ENCODE data around the gene MAN1B1.
A peak's percentile ranks its signal among the peaks of the same experiment; 100 is the strongest.

Gene MAN1B1

DNA sequence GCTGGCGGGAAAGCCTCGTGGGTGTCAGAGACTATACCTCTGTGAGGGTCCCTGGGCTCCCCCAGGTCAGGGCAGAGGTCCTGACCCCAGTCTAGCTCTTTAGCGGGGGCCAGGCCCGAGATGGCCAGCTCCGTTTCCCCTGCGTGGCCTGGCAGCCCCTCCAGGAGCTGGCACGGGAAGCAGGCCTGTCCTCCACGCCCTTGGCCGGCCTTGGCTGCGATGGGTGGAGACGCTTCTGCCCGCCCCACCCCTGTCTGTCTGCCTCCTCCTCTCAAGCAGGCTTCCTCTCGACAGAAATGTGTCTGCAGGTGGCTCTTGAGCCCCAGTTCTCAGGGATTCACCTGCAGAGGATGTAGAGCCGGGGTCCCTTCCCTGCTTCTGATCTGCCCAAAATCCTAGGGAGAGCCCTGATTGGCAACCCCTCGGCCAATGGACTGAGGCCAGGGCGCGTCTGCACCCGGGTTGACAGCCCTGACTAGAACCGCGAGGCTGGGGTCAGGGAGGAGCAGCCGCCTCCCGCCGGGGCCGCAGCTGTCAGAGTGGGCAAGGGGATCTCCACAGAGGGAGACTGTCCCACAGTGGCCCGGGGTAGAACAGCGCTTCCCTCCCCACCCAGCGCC, 49.6 kb downstream of the MAN1B1 start:
- Mint-ChIP-seq H3K27me3 (peaks cover 80% of the 10 kb centered on the region), H3K4me1 (peaks cover 13% of the 10 kb centered on the region), H3K27ac (no peak overlapping the region), H3K4me3 (no peak overlapping the region), H3K9me3 (no peaks in the 10 kb centered on the region)
- DNase-seq (no peak), ATAC-seq (no peak)

GRCh38 chr9:137136881-137137607, 50.3 kb downstream of the MAN1B1 start:
- no peaks in the 10 kb centered on the region for H3K9me3 Mint-ChIP-seq
- peaks cover 13% of the 10 kb centered on the region for H3K4me1 Mint-ChIP-seq
- H3K4me3 Mint-ChIP-seq, result no peak overlapping the region
- DNase-seq (no peak), ATAC-seq (no peak)
- peaks cover 86% of the 10 kb centered on the region for H3K27me3 Mint-ChIP-seq
- no peak overlapping the region for H3K27ac Mint-ChIP-seq

GRCh38 chr9:137138058-137138721, 51.4 kb downstream of the MAN1B1 start:
- Mint-ChIP-seq H3K9me3 (no peaks in the 10 kb centered on the region), H3K27ac (no peak overlapping the region), H3K27me3 (peaks cover 89% of the 10 kb centered on the region), H3K4me3 (peak overlapping the region in 1 of 2 donors; percentile 25), H3K4me1 (peaks cover 13% of the 10 kb centered on the region)
- peak in 1 of 2 donors; percentile 17 for DNase-seq
- ATAC-seq, result no peak

DNA sequence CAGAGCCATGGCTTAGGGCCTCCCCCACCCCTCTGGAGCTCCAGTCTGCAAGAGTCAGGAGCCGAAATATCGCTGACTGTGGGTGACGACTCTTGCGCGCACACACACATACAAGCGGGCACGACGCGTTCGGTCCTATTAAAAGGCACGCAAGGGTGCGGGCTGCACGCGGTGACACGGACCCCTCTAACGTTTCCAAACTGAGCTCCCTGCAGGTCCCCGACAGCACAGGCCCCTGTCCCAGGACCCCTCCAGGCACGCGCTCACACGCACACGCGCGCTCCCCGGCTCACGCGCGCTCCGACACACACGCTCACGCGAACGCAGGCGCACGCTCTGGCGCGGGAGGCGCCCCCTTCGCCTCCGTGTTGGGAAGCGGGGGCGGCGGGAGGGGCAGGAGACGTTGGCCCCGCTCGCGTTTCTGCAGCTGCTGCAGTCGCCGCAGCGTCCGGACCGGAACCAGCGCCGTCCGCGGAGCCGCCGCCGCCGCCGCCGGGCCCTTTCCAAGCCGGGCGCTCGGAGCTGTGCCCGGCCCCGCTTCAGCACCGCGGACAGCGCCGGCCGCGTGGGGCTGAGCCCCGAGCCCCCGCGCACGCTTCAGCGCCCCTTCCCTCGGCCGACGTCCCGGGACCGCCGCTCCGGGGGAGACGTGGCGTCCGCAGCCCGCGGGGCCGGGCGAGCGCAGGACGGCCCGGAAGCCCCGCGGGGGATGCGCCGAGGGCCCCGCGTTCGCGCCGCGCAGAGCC, 52.1 kb downstream of the MAN1B1 start, which contains the start of gene GRIN1:
Gene GRIN1, plus strand, starts transcription at position 433 of the 746 bp plus-strand sequence. CDS start 333 bp downstream, outside the sequence.
- no peak for DNase-seq
- H3K4me3 Mint-ChIP-seq, result peak within 1 kb of the TSS in 1 of 2 donors; percentile 25
- H3K27me3 Mint-ChIP-seq, result peaks cover 92% of the 10 kb centered on the region
- H3K27ac Mint-ChIP-seq, result no peak within 1 kb of the TSS
- no peaks in the 10 kb centered on the region for H3K9me3 Mint-ChIP-seq
- peaks cover 13% of the 10 kb centered on the region for H3K4me1 Mint-ChIP-seq
- ATAC-seq, result peak; percentile 34

DNA sequence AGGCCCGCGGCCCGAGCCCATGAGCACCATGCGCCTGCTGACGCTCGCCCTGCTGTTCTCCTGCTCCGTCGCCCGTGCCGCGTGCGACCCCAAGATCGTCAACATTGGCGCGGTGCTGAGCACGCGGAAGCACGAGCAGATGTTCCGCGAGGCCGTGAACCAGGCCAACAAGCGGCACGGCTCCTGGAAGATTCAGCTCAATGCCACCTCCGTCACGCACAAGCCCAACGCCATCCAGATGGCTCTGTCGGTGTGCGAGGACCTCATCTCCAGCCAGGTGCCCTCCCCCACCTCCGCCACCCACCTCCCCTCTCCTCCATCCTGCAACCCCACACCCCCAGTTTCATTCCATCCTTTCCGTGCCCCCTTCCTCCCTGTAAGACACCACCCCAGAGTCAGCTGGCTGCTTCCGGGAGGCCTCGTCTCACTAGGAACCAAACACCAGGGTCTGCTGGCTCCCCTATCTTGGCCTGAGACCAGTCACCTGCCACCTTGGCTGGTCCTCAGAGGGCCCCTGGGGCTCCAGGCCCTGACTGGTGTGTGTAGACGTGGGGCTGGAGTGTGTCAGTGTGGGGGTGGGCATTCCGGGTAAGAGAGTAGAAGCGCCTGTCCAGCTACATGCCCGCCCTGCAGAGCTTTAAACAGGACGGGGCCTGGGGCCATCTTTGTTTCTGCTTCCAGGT, 52.8 kb downstream of the MAN1B1 start:
- Mint-ChIP-seq H3K4me1 (peaks cover 13% of the 10 kb centered on the region), H3K4me3 (no peak overlapping the region), H3K9me3 (no peaks in the 10 kb centered on the region), H3K27ac (no peak overlapping the region), H3K27me3 (peaks cover 97% of the 10 kb centered on the region)
- ATAC-seq (no peak), DNase-seq (no peak)

- no peak overlapping the region for H3K4me3 Mint-ChIP-seq
- no peaks in the 10 kb centered on the region for H3K9me3 Mint-ChIP-seq
- DNase-seq (no peak), ATAC-seq (no peak)
- no peak overlapping the region for H3K27ac Mint-ChIP-seq
- peaks cover 13% of the 10 kb centered on the region for H3K4me1 Mint-ChIP-seq
- H3K27me3 Mint-ChIP-seq, result peaks cover 92% of the 10 kb centered on the region
These were observed 53.6 kb downstream of the MAN1B1 start for GRCh38 chr9:137140151-137141012.

DNA sequence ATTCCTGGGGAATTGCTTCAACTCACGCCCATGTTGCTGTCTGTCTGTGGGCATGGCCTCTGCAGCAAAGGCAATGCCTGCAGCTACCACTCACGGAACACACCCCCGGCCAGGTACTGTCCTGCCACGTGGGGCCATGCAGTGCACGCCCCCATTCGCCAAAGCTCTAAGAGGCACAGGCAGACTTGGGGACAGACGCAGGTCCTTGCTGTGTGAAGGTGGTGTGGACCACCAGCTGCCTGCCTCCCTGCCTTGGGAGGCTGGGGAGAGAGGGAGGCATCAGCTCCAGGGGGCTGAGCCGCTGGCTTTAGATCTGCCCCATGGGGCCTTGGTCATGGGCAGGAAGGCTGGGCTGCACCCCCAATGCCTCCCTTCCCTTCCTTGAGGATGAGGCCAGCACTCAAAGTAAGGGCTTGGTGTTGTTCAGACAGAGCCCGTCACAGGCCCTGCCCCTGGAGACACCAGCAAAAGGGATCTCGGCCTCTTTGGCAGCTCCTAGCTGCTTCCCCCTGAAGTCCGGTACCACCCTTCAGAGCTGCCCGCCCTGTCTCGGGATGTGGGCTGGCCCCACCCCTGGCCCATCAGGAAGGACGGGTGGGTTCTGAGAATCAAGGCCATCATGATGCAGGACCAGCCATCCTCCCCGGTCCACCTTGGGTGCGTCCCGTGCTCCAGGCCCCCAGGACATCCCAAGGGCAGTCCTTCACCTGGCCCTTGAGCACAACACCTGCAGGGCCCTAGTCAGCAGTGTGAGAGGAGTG, 54.4 kb downstream of the MAN1B1 start:
- Mint-ChIP-seq H3K27me3 (peaks cover 91% of the 10 kb centered on the region), H3K4me1 (peaks cover 13% of the 10 kb centered on the region), H3K4me3 (no peak overlapping the region), H3K9me3 (no peaks in the 10 kb centered on the region), H3K27ac (no peak overlapping the region)
- DNase-seq (no peak), ATAC-seq (no peak)

DNA sequence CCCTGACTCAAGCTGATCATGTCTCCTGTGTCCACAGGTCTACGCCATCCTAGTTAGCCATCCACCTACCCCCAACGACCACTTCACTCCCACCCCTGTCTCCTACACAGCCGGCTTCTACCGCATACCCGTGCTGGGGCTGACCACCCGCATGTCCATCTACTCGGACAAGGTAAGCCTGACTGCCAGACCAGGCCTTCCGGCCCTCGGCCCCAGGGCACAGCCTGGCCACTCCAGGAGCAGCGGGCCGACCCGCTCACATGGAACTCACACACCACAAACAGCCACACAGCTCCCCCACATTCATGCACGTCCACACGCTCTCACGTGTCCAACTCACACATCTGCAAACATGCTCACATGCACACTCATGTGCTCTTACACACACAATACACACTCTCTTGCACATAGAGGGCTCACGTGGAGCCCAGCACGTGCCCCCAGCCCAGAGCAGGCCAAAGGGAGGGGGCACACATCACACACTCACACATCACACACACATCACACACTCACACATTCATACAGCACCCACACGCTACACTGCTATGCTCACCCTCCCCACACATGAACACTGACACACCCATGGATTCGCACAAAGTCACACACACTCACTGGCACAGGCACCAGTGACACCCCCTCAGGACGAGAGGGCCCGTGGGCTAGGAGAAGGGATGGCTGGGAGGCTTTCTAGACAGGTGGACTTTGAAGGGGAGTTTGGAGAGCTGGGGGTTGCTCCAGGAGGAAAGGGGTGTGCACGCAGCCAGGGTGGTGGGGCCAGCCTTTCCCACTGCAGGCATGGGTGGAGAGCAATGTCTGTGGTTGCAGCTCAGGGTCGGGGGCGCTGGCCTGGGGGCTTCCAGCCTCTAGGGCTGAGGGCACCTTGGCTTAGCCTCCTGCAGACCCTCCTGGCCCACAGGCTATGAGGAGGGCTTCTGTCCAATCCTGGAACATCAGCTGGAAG, 55.5 kb downstream of the MAN1B1 start:
- DNase-seq, result no peak
- no peak overlapping the region for H3K4me3 Mint-ChIP-seq
- no peak for ATAC-seq
- no peak overlapping the region for H3K27ac Mint-ChIP-seq
- peaks cover 91% of the 10 kb centered on the region for H3K27me3 Mint-ChIP-seq
- H3K4me1 Mint-ChIP-seq, result peaks cover 13% of the 10 kb centered on the region
- H3K9me3 Mint-ChIP-seq, result no peaks in the 10 kb centered on the region

GRCh38 chr9:137143459-137143858, 56.7 kb downstream of the MAN1B1 start:
- Mint-ChIP-seq H3K27me3 (peaks cover 89% of the 10 kb centered on the region), H3K4me3 (no peak overlapping the region), H3K4me1 (peaks cover 4% of the 10 kb centered on the region), H3K9me3 (no peaks in the 10 kb centered on the region), H3K27ac (no peak overlapping the region)
- no peak for DNase-seq
- ATAC-seq, result no peak

DNA sequence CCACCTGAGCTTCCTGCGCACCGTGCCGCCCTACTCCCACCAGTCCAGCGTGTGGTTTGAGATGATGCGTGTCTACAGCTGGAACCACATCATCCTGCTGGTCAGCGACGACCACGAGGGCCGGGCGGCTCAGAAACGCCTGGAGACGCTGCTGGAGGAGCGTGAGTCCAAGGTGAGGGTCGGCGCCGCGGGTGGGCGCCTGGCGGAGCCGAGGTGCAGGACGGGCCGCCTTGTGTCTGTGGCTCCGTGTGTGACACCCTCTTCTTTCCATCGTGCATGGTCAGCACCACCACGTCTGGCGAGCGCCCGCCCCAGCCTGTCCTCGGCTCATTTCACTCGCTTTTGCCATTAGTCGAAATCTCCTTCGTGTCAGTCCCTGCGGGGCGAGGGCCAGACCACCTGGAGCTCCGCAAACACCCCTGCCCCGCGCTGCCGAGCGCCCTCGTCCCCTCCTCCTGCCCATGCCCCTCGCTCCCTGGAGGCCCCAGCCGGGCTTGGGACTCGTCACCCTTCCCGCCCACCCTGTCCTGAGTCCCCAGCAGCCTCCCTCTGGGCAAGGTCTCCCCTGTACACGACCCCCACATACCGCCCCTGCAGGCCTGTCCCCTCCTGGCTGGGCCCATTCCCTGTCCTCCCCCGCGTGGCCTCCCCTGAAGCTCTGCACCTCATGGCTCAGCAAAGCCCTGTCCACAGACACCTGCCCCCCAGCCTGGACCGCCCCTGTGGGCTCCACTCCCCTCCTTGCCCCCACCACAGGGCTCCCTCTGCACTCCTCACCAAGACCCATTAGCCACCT, 59.1 kb downstream of the MAN1B1 start:
- Mint-ChIP-seq H3K9me3 (no peaks in the 10 kb centered on the region), H3K4me3 (no peak overlapping the region), H3K27me3 (peaks cover 69% of the 10 kb centered on the region), H3K4me1 (peaks cover 10% of the 10 kb centered on the region), H3K27ac (no peak overlapping the region)
- ATAC-seq (peak; percentile 5), DNase-seq (no peak)

GRCh38 chr9:137146527-137146918, 59.7 kb downstream of the MAN1B1 start:
- Mint-ChIP-seq H3K4me3 (no peak overlapping the region), H3K9me3 (no peaks in the 10 kb centered on the region), H3K27ac (no peak overlapping the region), H3K27me3 (peaks cover 63% of the 10 kb centered on the region), H3K4me1 (peaks cover 16% of the 10 kb centered on the region)
- no peak for ATAC-seq
- no peak for DNase-seq

DNA sequence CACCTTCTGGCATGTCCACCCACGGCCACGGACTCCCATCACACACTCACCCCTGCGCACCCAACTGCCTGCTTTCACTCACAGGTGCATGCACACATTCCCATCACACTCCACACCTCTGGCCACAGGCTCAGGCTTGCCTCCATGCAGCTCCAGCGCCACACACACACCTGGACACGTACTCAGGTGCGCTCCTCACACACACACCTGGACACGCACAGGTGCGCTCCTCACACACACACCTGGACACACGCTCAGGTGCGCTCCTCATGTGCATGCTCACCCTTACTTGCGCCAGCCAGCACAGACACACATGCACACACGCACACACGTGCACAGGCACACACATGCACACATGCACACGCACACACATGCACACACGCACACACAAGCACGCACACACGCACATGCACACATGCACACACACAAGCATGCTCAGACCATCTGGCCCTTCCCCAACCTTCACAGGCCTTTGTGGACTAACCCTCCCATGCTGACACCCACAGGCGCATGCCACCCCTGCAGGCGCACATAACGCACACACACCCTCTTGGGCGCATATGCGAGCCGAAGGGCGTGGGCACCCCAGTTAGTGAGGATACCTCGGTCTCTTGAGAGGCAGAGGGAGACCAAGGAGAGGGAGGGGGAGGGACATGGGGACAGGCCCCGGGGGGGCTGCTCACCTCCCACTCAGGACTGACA, 60.5 kb downstream of the MAN1B1 start:
- Mint-ChIP-seq H3K4me1 (peaks cover 22% of the 10 kb centered on the region), H3K27ac (no peak overlapping the region), H3K27me3 (peaks cover 56% of the 10 kb centered on the region), H3K9me3 (no peaks in the 10 kb centered on the region), H3K4me3 (no peak overlapping the region)
- ATAC-seq (no peak), DNase-seq (no peak)
